SU-DHL-6 (cell line): Measurements from ENCODE around the gene CHPF2.

Experiments
- H2AFZ ChIP-seq: fragments of 200-600 bp; sonication (generic); 2 replicates; pipeline ENCODE4 v1.6.1; 2014; ENCODE audit warnings: low read depth, mild to moderate bottlenecking, moderate library complexity, mixed read lengths, antibody characterized with exemption, low read length; ENCODE audit not compliant: severe bottlenecking
- H3F3A ChIP-seq: fragments of 200-600 bp; shearing (Covaris generic); 2 replicates; pipeline ENCODE4 v1.6.0; 2016; ENCODE audit warnings: antibody characterized with exemption, mild to moderate bottlenecking; ENCODE audit not compliant: insufficient read depth
- H3K27ac ChIP-seq: fragments of 200-600 bp; sonication (generic); 2 replicates; pipeline ENCODE4 v1.5.1; 2016; ENCODE audit warnings: low read depth, mild to moderate bottlenecking, low read length, moderate library complexity, mixed read lengths
- H3K27me3 ChIP-seq: fragments of 200-600 bp; sonication (generic), shearing (Covaris generic); 2 replicates; pipeline ENCODE4 v1.6.0; 2014; ENCODE audit warnings: mild to moderate bottlenecking, low read length
- H3K36me3 ChIP-seq: fragments of 200-600 bp; sonication (generic); 2 replicates; pipeline ENCODE4 v1.6.1; 2014; ENCODE audit warnings: mild to moderate bottlenecking, low read length, mixed read lengths
- H3K4me2 ChIP-seq: fragments of 300-600, 200-600 bp; shearing (Covaris generic), sonication (generic); 2 replicates; pipeline ENCODE4 v1.6.0; 2014; ENCODE audit warnings: low read length, low read depth, mild to moderate bottlenecking; ENCODE audit not compliant: poor library complexity, severe bottlenecking
- H3K4me3 ChIP-seq: fragments of 200-600 bp; sonication (generic); 2 replicates; pipeline ENCODE4 v1.5.1; 2014; ENCODE audit warnings: antibody characterized with exemption, low read length, mild to moderate bottlenecking, mixed read lengths; ENCODE audit not compliant: insufficient read depth, poor library complexity, severe bottlenecking
- H3K79me2 ChIP-seq: fragments of 200-600 bp; sonication (generic); 2 replicates; pipeline ENCODE4 v1.6.1; 2014; ENCODE audit warnings: mild to moderate bottlenecking, low read length, moderate library complexity; ENCODE audit not compliant: insufficient read depth
- H3K9ac ChIP-seq: fragments of 200-600 bp; sonication (generic); 2 replicates; pipeline ENCODE4 v1.7.0; 2014; ENCODE audit warnings: mild to moderate bottlenecking, low read length
- H3K9me2 ChIP-seq: fragments of 200-600 bp; sonication (generic); replicated peaks from 2 replicates; pipeline ENCODE4 v1.6.1; 2014; ENCODE audit warnings: low read length; ENCODE audit not compliant: insufficient read depth
- H3K9me3 ChIP-seq: fragments of 200-600 bp; sonication (generic); 2 replicates; pipeline ENCODE4 v1.6.1; 2014; ENCODE audit warnings: low read length, mixed read lengths; ENCODE audit not compliant: insufficient read depth
- H4K20me1 ChIP-seq: fragments of 200-600 bp; sonication (generic); 2 replicates; pipeline ENCODE4 v1.6.1; 2014; ENCODE audit warnings: low read depth, mild to moderate bottlenecking, antibody characterized with exemption, low read length, moderate library complexity, mixed read lengths
- EZH2phosphoT487 ChIP-seq: fragments of 200-600 bp; sonication (generic), shearing (Covaris generic); conservative IDR thresholded peaks from 2 replicates; pipeline ENCODE4 v1.6.1; 2018; ENCODE audit warnings: mild to moderate bottlenecking, antibody characterized with exemption, low read length, moderate library complexity, mixed read lengths
- TF ChIP-seq, protein P1 (sequence below): fragments of 200-600 bp; sonication (generic); IDR thresholded peaks from one replicate; pipeline ENCODE4 v1.5.1; 2017; ENCODE audit warnings: antibody characterized with exemption, mild to moderate bottlenecking, low read length, moderate library complexity; ENCODE audit not compliant: insufficient read depth, poor library complexity, severe bottlenecking

Gene CHPF2

DNA sequence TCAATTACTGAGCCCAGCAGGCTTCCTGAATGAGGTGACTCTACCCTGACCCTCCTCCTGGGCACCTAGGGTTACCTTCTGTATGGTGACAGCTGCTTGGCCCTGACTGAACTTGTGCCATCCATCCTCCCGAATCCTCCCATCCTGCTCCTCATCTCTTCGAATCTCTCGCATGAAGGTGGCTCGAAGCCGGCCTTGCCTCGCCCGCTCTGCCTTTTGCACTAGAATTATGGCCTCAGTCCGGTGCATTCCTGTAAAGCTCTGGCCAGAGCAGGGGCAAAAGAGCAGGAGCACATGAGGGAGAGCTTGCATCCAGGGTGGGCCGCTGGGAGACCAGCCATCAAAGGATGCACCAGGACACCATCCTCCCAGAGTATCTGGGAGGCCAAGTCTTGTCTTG is 29.4 kb upstream of the CHPF2 start:
- Histone ChIP-seq H2AFZ (no peak overlapping the region), H3F3A (no peaks in the 10 kb centered on the region), H3K27ac (no peak overlapping the region), H3K36me3 (no peaks in the 10 kb centered on the region), H3K9me2 (no peaks in the 10 kb centered on the region), H3K4me2 (no peak overlapping the region), H3K9me3 (no peaks in the 10 kb centered on the region), H4K20me1 (no peaks in the 10 kb centered on the region), H3K4me3 (no peak overlapping the region), H3K79me2 (no peaks in the 10 kb centered on the region), H3K9ac (no peak overlapping the region), H3K27me3 (no peaks in the 10 kb centered on the region)
- TF ChIP-seq EZH2phosphoT487, result no peak
- TF ChIP-seq, protein P1, sequence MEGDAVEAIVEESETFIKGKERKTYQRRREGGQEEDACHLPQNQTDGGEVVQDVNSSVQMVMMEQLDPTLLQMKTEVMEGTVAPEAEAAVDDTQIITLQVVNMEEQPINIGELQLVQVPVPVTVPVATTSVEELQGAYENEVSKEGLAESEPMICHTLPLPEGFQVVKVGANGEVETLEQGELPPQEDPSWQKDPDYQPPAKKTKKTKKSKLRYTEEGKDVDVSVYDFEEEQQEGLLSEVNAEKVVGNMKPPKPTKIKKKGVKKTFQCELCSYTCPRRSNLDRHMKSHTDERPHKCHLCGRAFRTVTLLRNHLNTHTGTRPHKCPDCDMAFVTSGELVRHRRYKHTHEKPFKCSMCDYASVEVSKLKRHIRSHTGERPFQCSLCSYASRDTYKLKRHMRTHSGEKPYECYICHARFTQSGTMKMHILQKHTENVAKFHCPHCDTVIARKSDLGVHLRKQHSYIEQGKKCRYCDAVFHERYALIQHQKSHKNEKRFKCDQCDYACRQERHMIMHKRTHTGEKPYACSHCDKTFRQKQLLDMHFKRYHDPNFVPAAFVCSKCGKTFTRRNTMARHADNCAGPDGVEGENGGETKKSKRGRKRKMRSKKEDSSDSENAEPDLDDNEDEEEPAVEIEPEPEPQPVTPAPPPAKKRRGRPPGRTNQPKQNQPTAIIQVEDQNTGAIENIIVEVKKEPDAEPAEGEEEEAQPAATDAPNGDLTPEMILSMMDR, result no peak

- H3K9ac ChIP-seq, result no peak overlapping the region
- H3K9me3 ChIP-seq, result no peaks in the 10 kb centered on the region
- H3K27me3 ChIP-seq, result no peaks in the 10 kb centered on the region
- H3K4me3 ChIP-seq, result no peak overlapping the region
- H3F3A ChIP-seq, result no peaks in the 10 kb centered on the region
- H3K36me3 ChIP-seq, result no peaks in the 10 kb centered on the region
- H3K79me2 ChIP-seq, result no peaks in the 10 kb centered on the region
- no peaks in the 10 kb centered on the region for H4K20me1 ChIP-seq
- no peak overlapping the region for H2AFZ ChIP-seq
- TF ChIP-seq, protein P1, result no peak
- no peak for TF ChIP-seq EZH2phosphoT487
- no peaks in the 10 kb centered on the region for H3K9me2 ChIP-seq
- no peak overlapping the region for H3K27ac ChIP-seq
- no peak overlapping the region for H3K4me2 ChIP-seq
These were observed 27.8 kb upstream of the CHPF2 start for GRCh38 chr7:151204383-151205032.

GRCh38 chr7:151205730-151206129 is 26.6 kb upstream of the CHPF2 start:
- H2AFZ ChIP-seq, result no peak overlapping the region
- H3K9ac ChIP-seq, result no peak overlapping the region
- H3K36me3 ChIP-seq, result no peaks in the 10 kb centered on the region
- H3K9me3 ChIP-seq, result no peaks in the 10 kb centered on the region
- H3K79me2 ChIP-seq, result no peaks in the 10 kb centered on the region
- no peaks in the 10 kb centered on the region for H4K20me1 ChIP-seq
- TF ChIP-seq, protein P1, result no peak
- H3K27ac ChIP-seq, result no peak overlapping the region
- no peak overlapping the region for H3K4me3 ChIP-seq
- H3F3A ChIP-seq, result no peaks in the 10 kb centered on the region
- H3K4me2 ChIP-seq, result no peak overlapping the region
- no peaks in the 10 kb centered on the region for H3K27me3 ChIP-seq
- H3K9me2 ChIP-seq, result no peaks in the 10 kb centered on the region

DNA sequence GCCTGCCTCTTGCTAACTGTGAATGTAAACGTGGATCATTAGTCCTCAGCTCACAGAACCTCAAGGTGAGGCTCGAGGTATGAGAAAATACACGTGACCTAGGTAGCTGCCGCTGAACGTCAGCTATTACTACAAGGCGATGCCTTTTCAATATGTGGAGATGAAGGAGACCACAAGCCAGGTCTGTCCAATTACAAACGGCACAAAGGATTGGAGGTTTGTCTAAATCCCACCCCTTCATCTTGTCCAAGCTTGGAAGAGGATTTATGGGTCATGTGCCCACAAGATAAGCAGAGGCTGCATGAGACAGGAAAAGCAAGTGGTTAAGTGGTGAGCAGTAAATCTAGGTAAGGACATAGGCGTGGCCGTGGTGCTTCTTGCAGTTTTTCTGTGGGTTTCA is 25.4 kb upstream of the CHPF2 start:
- no peak overlapping the region for H2AFZ ChIP-seq
- TF ChIP-seq, protein P1, result no peak
- no peak for TF ChIP-seq EZH2phosphoT487
- no peaks in the 10 kb centered on the region for H3K9me3 ChIP-seq
- H3K27me3 ChIP-seq, result no peaks in the 10 kb centered on the region
- H3F3A ChIP-seq, result no peaks in the 10 kb centered on the region
- H4K20me1 ChIP-seq, result no peaks in the 10 kb centered on the region
- no peaks in the 10 kb centered on the region for H3K79me2 ChIP-seq
- no peak overlapping the region for H3K4me2 ChIP-seq
- no peak overlapping the region for H3K27ac ChIP-seq
- no peak overlapping the region for H3K9ac ChIP-seq
- H3K9me2 ChIP-seq, result no peaks in the 10 kb centered on the region
- H3K36me3 ChIP-seq, result no peaks in the 10 kb centered on the region
- H3K4me3 ChIP-seq, result no peak overlapping the region
